Thyroid gland (tissue), 4 donors: ENCODE measurements around the gene ALCAM.

ENCODE experiments used
- CTCF ChIP-seq, 6 experiments: fragments of 200-600 bp in 3 of 6; fragments of 450-650 bp in 3 of 6; sonication (generic) in 3 of 6; IDR thresholded peaks; one replicate each; pipeline ENCODE4 v1.5.1; 2016 to 2019; ENCODE audit warnings: antibody characterized with exemption in 6 of 6, mild to moderate bottlenecking in 2 of 6, inconsistent platforms in 1 of 6, moderate library complexity in 1 of 6
- POLR2A ChIP-seq, 2 donors: fragments of 450-650 bp; IDR thresholded peaks; one replicate each; pipeline ENCODE4 v1.6.1; 2017; ENCODE audit warnings: antibody characterized with exemption in 2 of 2, mild to moderate bottlenecking in 2 of 2, moderate library complexity in 1 of 2

- TF ChIP-seq CTCF (IDR thresholded peaks at IDR 0.05) (no peak), POLR2A (IDR thresholded peaks at IDR 0.05) (no peak)
These were observed 167.8 kb downstream of the ALCAM start for GRCh38 chr3:105534491-105534890.
